Measurements from ENCODE around the gene EXPH5.
"Not testable (repeated sequence)": the region's sequence is repeated elsewhere in the genome, so short reads cannot be mapped to it uniquely, and the experiment has no call there.

Gene EXPH5

DNA sequence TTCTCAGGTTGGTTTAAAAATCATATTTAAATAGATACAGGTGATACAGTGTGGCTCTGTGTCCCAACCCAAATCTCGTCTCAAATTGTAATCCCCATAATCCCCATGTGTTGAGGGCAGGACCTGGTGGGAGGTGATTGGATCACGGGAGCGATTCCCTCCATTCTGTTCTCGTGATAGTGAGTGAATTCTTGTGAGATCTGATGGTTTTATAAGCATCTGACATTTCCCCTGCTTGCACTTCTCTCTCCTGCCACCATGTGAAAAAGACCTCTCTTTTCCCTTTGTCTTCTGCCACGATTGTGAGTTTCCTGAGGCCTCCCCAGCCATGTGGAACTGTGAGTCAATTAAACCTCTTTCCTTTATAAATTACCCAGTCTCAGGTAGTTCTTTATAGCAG is 9.2 kb upstream of the EXPH5 start:
- DNase-seq, result not testable (repeated sequence)

GRCh38 chr11:108601150-108601549 is 7.6 kb upstream of the EXPH5 start:
- no peak for DNase-seq

DNA sequence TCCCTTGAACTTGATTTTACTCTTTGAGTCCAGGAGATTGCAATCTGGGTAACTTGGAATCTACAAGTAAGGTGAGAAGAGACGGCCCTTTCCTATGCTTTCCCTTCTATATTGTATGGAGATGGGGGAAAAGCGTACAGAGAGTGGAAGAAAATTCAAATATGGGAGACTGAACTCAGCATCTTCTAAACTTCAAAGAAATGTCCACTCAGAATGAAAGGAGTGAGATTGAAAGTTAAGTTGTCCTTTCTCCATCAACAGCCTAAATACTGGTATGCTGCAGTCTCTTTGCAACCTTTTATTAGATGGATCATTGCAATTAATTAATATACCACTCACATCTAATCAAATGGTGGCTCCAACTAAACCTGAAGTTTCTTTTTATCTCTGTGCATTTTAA is 6.4 kb upstream of the EXPH5 start:
- DNase-seq, result no peak

DNA sequence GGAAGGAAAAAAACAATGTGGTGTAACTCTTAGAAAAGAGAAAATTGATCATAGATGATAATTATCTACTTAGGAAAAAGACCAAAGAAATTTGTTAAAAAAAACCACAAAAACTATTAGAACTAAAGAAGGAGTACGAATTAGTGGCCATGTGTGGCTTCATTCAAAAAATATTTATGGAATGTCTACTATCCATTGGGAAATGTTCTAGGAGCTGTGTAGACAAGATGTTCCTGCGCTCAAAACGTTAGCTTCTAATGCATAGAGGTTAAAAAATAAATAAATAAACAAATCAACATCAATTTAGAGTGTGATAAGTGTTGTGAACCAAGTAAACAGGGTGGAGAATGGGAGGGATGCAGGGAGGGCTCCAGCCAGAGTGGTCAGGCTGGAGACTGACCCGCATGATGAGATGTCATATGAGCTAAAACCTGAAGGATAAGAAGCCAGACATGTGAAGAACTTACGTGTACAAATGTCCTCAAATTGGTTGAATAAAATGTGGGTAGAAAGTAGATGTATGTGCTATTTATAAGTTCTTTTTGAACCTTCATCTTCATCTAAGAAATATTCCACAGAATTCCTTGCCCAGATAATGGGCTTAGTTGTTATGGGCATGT is 4.3 kb upstream of the EXPH5 start:
- DNase-seq, result no peak

GRCh38 chr11:108596701-108597100 is 3.1 kb upstream of the EXPH5 start:
- DNase-seq, result no peak

DNA sequence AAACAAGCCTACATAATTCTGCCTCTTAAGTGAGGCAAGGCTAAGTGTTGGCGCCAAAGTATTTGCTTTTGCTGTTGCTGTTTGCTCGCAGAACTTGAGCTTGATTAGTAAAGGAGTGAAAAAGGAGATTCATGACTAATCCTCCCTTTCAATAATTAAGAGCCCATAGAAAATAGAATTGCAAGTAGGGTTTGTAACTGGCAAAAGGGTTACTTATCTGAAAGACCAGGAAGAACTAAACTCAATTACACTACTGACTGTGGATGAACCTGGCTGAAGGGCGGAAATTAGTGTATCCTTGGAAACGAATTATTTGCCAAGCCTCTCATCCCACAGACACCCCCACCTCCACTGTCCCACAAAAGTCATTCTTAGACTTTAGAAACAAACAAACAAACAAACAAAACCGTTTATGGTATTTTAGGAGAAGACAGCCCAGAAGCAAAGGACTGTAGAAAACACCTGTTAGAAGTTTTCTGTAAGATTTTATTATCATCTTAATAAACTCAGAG is 411 bp upstream of the EXPH5 start:
- no peak for DNase-seq

DNA sequence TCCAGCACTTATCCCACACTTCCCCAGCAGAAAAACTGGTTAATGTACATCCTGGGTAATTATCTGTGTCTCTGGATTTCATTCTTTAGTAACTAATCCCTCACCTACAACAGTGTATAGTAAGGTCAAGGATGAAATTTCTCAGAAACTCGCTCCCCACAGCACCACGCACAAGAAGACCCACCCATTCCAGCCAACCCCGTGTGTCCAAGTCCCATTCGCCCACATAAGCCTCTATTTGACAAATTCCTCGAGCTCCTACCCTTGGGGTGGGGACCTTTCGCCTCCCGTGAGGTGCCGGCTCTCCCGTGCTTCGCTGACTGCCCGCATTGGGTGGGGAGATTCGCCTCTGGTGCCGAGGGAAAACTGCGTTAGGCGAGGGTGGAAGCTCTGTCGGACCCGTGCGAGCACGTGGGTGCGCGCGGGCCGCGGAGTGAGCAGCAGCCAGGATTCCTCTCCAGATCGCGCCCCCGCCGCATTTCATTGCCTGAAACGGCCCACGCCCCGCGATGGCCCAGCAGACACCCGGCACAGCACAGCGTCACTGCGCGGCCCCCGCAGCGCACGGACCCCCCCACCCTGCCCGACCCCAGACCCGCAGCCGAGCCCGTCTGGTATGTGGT is 866 bp downstream of the EXPH5 start:
- peak; percentile 11 for DNase-seq

DNA sequence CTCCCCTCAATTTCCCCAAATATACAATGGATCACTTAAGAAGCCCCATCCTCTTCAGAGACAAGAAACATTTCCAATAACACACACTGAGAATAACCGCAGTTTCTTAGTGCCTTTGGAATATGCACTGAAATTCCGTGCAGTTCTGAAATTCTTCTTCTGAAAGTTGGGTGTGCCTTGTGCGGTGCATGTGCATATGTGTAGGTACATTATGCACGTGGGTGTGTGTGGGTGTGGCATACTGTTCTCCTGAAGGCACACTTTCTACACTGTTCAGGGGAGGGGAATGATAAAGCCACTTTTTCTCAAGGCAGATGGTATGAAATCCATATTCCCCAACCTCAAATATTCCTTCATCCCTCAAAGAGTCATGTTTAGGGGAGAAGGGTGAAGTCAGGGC is 1.7 kb downstream of the EXPH5 start:
- DNase-seq, result no peak

GRCh38 chr11:108589136-108589535 is 4.4 kb downstream of the EXPH5 start:
- DNase-seq, result no peak

DNA sequence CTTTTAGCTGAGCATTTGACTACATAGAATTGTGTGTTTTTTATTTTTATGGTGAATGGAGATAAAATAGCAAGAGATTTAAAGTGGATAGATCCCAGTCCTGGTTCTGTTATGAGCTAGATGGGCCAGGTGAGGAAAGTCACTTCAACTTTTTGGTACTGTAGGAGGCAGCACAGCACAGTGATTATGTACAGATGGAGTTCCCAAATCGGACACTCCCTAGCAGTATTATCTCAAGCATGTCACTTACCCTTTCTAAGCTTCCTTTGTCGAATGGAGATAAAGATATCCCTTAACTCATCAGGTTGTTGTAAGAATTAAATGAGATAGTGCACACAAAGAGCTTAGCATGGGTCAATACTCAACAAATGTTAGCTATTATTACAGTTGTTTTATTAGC is 5.3 kb downstream of the EXPH5 start:
- DNase-seq, result no peak

DNA sequence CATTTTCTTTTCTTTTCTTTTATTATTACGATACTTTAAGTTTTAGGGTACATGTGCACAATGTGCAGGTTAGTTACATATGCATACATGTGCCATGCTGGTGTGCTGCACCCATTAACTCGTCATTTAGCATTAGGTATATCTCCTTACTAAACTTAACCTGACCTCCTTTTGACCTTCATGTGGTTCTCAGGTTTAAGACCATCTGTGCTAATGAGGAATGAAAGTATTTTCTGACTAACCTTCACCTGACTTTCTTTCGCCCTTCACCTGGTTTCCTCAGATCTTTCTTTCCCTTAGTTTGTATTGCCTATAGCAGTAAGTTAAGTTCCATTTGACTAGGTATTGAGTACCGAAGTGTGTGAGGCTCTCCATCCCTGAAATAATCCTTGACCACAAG is 6.5 kb downstream of the EXPH5 start:
- DNase-seq, result no peak

- no peak for DNase-seq
These were observed 7.0 kb downstream of the EXPH5 start for GRCh38 chr11:108586600-108586999.

DNA sequence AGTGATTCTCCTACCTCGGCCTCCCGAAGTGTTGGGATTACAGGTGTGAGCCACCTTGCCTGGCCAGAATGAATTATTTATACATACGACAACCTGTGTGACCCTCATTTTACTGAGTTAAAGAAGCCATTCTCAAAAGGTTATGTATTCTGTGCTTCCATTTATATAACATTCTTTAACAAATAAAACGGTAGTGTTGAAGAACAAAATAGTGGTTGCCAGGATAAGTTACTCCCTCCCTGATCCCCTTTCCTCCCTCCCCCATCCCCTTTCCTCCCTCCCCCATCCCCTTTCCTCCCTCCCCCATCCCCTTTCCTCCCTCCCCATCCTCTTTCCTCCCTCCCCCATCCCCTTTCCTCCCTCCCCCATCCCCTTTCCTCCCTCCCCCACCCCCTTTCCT is 7.4 kb downstream of the EXPH5 start:
- not testable (repeated sequence) for DNase-seq

DNA sequence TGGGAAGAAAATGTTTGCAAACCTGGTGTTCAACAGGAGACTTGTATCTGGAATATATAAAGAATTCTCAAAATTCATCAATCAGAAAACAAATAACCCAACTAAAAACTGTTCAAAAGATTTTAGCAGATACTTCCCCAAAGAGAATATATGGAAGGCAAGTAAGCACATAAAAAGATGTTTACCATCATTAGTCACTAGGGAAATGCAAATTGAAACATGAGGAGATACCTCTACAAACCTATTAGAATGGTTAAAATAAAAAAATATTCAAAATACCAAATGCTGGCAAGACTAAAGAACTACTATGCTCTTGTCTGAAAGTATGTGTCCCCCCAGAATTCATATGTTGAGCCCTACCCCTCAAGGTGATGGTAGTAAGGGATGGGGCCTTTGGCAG is 8.6 kb downstream of the EXPH5 start:
- no peak for DNase-seq

- DNase-seq, result no peak
These were observed 12.9 kb downstream of the EXPH5 start for GRCh38 chr11:108580645-108581044.

DNA sequence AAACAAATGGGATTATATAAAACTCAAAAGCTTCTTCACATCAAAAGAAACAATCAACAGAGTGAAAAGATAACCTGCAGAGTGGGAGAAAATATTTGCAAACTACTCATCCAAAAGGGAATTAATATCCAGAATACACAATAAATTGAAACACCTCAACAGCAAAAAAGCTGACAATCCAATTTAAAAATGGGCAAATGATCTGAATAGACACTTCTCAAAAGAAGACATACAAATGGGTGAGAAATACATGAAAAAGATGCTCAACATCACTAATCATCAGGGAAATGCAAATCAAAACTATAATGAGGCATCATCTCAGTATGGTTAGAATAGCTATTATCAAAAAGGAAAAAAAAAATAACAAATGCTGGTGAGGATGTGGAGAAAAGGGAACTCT is 13.5 kb downstream of the EXPH5 start:
- no peak for DNase-seq

DNA sequence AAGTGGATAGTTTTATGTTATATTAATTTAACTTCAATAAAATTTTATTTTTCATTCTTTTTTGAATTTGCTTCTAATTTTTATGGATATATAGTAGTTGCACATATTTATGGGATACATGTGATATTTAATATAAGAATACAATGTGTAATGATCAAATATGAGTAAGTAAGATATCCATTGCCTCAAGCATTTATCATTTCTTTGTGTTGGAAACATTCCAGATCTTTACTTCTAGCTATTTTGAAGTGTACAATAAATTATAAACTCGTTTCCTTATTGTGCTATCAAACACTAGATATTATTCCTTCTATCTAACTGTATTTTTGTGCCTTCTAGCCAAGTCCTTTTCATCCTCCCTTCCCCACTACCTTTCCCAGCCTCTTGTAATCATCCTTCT is 17.0 kb downstream of the EXPH5 start:
- no peak for DNase-seq

DNA sequence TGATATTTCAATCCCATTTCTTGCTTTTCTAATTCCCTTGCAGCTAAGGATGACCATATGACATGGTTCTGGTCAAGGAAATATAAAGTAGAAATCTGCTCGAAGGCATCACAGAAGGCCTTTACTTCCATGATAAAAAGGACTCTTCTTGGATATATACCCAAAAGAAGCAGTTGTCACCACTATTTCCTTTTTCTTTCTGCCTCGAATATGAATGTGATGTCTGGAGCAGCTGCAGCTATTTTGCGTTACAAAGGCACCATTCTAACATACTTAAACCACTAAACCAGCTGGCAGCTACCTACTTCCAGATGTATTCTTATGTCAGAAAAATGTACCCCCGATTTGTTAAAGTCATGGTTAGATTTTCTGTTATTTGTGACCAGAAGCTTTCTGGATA is 18.9 kb downstream of the EXPH5 start:
- DNase-seq, result no peak

DNA sequence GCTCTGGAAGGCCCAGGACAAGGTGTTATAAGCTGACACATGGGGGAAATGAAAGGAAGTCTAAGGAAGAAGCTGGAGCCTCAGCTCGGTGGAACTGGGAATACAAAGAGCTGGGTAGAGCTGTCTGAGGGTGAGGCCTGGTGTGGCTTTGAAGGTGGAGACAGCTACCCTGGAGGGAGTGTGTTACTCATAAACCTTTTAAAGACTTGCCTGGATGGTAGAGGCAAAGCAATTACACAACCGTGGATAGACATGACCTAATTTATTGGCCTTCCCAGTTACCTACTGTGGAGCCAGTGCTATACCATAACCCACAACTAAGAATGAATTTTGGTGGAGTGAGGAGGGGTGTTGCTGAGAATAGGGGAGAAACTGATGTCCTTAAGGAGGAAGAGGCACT is 22.6 kb downstream of the EXPH5 start:
- no peak for DNase-seq

GRCh38 chr11:108569896-108570295 is 23.7 kb downstream of the EXPH5 start:
- DNase-seq, result no peak

DNA sequence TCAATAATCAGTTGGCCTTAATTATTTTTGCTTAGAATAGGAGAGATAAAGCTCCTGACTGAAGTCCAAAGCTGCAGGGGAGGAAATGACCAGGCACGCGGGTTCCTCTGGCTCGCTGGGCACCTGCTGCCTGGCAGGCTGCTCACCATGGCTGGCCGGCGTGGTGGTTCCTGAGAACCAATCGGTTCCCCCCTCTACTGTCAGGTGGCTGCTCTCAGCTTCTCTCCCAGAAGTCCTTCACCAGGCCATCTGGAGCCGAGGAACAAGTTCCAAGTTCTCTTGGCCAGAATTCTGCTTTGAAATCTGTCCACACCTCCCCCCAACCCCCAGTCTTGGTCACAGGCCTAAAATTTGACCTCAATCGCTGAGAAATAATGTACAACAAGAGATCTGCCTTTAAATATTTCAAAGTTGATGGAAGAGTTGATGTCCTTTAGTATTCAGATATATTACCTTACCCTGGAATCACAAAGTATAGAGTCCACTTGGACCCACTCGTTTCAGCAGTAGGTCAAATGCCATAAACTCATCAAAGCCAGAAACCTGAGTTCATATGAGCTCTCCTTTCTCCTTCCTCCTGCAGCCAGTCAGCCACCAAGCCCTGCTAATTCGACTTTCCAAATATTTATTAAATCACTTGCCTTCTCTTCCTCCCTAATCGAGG is 25.2 kb downstream of the EXPH5 start:
- DNase-seq, result no peak

DNA sequence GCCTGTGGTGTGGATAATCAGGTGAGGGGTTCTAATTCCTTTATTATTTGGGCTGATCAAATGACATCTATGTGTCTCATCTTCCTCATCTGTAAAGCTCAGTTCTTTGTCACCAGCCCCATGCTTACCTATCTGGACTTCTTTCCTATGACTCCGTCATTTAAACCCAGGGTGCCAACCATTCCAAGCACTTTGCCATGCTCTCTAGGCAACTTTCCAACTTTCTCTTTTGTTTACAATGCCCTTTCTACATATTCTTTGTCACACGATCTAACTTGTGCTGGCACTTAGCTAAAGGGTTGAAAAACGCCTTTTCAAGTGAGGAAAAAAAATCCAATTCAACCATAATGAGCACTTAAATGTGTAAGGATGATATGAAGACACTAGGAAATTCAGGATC is 27.9 kb downstream of the EXPH5 start:
- DNase-seq, result no peak

DNA sequence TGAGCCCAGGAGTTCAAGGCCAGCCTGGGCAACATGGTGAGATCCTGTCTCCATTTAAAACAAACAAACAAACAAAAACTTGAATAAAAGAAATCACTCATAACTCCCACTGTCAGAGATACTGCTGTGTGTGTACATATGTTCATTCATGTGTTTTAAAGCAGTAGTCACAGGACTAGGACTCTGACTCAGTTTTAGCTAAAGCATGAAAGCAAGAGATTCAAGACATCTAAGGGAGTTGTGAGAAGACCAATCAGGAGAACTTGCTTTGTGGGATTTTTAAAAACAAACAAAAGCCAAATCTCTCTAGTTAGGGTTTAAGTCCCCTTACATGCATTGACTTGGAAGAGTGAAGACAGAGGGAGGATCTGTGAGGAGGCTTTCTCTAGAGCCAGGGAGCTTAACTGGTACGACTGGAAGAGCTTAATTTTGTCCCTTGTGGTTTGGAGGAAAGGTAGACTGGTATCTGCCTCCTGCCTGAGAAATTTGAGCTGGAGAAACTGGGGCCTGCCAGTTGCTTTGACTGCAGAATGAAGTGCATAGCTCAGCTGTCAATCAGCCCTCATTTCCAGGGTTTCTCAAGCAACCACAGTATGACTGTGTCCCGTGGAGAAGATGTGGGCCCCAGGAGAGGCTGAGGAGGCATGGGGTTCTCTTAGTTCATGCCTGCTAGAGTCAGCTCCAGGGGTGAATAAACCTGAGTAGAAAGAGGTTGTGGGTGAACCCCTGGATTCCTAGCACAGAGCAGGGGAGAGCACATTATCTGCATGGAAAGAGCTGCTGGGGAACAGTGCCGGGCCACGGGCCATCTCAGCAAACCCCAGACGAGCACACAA is 30.6 kb downstream of the EXPH5 start:
- DNase-seq, result no peak

All from activated CD4-positive, alpha-beta T cell treated with anti-CD3 and anti-CD28 coated beads, Interleukin-2, amount 50 U/mL, for 16 hours (primary cell).